SK-N-MC (cell line): Measurements from ENCODE around the gene RNF213.

ENCODE experiments used
- EZH2 ChIP-seq: fragments of 200-600 bp; sonication (generic); IDR thresholded peaks from one replicate; pipeline ENCODE4 v1.6.1; 2017; ENCODE audit warnings: antibody characterized with exemption
- POLR2AphosphoS5 ChIP-seq: IDR thresholded peaks from 2 replicates; pipeline ENCODE4 v1.6.1; 2012; ENCODE audit warnings: mild to moderate bottlenecking, low read depth, low read length, borderline replicate concordance

DNA sequence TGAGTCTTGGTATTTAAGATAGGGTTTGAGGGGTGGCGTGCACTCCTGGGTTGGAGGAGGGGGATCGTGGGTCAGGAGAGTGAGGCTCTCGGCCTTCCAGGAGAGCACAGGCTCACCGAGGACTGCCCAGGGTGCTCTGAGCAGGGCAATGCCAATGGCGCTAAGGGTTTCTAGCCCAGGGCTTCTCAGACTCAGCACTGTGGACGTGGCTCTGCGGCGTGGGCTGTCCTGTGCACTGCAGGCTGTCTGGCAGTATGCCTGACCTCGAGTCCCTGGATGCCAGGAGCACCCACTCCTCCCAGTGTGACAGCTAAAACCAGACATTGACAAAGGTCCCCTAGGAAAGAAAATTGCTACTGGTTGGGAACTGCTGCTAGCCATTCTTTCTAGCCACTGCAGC is 117.1 kb downstream of the RNF213 start:
- no peak for TF ChIP-seq EZH2
- no peak for TF ChIP-seq POLR2AphosphoS5
